ENCODE measurements around the gene ZBTB20.

GRCh38 chr3:114565216-114565615 is 581.9 kb downstream of the ZBTB20 start:
- TF ChIP-seq, protein P1, sequence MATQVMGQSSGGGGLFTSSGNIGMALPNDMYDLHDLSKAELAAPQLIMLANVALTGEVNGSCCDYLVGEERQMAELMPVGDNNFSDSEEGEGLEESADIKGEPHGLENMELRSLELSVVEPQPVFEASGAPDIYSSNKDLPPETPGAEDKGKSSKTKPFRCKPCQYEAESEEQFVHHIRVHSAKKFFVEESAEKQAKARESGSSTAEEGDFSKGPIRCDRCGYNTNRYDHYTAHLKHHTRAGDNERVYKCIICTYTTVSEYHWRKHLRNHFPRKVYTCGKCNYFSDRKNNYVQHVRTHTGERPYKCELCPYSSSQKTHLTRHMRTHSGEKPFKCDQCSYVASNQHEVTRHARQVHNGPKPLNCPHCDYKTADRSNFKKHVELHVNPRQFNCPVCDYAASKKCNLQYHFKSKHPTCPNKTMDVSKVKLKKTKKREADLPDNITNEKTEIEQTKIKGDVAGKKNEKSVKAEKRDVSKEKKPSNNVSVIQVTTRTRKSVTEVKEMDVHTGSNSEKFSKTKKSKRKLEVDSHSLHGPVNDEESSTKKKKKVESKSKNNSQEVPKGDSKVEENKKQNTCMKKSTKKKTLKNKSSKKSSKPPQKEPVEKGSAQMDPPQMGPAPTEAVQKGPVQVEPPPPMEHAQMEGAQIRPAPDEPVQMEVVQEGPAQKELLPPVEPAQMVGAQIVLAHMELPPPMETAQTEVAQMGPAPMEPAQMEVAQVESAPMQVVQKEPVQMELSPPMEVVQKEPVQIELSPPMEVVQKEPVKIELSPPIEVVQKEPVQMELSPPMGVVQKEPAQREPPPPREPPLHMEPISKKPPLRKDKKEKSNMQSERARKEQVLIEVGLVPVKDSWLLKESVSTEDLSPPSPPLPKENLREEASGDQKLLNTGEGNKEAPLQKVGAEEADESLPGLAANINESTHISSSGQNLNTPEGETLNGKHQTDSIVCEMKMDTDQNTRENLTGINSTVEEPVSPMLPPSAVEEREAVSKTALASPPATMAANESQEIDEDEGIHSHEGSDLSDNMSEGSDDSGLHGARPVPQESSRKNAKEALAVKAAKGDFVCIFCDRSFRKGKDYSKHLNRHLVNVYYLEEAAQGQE (IDR thresholded peaks at IDR 0.05; ENCODE audit: insufficient read depth in 1 of 2, low read depth in 2 of 2, low read length in 2 of 2): no peak
- no peak for TF ChIP-seq POLR2AphosphoS5 (IDR thresholded peaks at IDR 0.05; ENCODE audit: low read depth, low read length)
